ENCODE data around the gene SCN3A. TPM values are rescaled to one million over a fixed set of nuclear protein-coding genes. Genes with fewer than 3 reads are reported as not detected.

Gene SCN3A
- polyA plus RNA-seq, 2 of the 4 experiments (the other 2 are of a cell fraction) = 0.05 to 0.12 TPM

- ChIA-PET POLR2A (no interaction called here), CTCF (no interaction called here)
- no peak overlapping the region for H3K27ac ChIP-seq
- 29% methylated on average over 2 of the region's 2 CpGs for WGBS (ENCODE audit: missing lambda C conversion rate)
- ATAC-seq = no peak
- H3K4me1 ChIP-seq = no peaks in the 10 kb centered on the region
- no peak overlapping the region for H3K4me2 ChIP-seq
- FAIRE-seq = no peak
- H3K9me3 ChIP-seq = no peaks in the 10 kb centered on the region
- no peak overlapping the region for H3K4me3 ChIP-seq
- no peak for DNase-seq (ENCODE audit: low read depth in 1 of 2, low spot score in 1 of 2)
- TF ChIP-seq, protein P1, sequence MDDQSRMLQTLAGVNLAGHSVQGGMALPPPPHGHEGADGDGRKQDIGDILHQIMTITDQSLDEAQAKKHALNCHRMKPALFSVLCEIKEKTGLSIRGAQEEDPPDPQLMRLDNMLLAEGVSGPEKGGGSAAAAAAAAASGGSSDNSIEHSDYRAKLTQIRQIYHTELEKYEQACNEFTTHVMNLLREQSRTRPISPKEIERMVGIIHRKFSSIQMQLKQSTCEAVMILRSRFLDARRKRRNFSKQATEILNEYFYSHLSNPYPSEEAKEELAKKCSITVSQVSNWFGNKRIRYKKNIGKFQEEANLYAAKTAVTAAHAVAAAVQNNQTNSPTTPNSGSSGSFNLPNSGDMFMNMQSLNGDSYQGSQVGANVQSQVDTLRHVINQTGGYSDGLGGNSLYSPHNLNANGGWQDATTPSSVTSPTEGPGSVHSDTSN (IDR thresholded peaks at IDR 0.05) = no peak
- TF ChIP-seq, protein P2, sequence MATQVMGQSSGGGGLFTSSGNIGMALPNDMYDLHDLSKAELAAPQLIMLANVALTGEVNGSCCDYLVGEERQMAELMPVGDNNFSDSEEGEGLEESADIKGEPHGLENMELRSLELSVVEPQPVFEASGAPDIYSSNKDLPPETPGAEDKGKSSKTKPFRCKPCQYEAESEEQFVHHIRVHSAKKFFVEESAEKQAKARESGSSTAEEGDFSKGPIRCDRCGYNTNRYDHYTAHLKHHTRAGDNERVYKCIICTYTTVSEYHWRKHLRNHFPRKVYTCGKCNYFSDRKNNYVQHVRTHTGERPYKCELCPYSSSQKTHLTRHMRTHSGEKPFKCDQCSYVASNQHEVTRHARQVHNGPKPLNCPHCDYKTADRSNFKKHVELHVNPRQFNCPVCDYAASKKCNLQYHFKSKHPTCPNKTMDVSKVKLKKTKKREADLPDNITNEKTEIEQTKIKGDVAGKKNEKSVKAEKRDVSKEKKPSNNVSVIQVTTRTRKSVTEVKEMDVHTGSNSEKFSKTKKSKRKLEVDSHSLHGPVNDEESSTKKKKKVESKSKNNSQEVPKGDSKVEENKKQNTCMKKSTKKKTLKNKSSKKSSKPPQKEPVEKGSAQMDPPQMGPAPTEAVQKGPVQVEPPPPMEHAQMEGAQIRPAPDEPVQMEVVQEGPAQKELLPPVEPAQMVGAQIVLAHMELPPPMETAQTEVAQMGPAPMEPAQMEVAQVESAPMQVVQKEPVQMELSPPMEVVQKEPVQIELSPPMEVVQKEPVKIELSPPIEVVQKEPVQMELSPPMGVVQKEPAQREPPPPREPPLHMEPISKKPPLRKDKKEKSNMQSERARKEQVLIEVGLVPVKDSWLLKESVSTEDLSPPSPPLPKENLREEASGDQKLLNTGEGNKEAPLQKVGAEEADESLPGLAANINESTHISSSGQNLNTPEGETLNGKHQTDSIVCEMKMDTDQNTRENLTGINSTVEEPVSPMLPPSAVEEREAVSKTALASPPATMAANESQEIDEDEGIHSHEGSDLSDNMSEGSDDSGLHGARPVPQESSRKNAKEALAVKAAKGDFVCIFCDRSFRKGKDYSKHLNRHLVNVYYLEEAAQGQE (IDR thresholded peaks at IDR 0.05) = no peak
- TF ChIP-seq, protein P3, sequence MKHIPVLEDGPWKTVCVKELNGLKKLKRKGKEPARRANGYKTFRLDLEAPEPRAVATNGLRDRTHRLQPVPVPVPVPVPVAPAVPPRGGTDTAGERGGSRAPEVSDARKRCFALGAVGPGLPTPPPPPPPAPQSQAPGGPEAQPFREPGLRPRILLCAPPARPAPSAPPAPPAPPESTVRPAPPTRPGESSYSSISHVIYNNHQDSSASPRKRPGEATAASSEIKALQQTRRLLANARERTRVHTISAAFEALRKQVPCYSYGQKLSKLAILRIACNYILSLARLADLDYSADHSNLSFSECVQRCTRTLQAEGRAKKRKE (CRISPR knock-in tag; IDR thresholded peaks at IDR 0.05; ENCODE audit: low read depth) = no peak
- TF ChIP-seq HOXB13 (CRISPR knock-in tag; IDR thresholded peaks at IDR 0.05; ENCODE audit: low read depth) = no peak
- no peak for TF ChIP-seq CTCF (IDR thresholded peaks at IDR 0.05)
- TF ChIP-seq ZSCAN20 (CRISPR knock-in tag; IDR thresholded peaks at IDR 0.05) = no peak
- TF ChIP-seq MAZ (IDR thresholded peaks at IDR 0.05; ENCODE audit: borderline replicate concordance, low read depth, low read length) = no peak
- no peak for TF ChIP-seq CEBPB (IDR thresholded peaks at IDR 0.05)
- no peak for TF ChIP-seq HOXB5 (CRISPR knock-in tag; IDR thresholded peaks at IDR 0.05)
- no peak for TF ChIP-seq JUN (IDR thresholded peaks at IDR 0.05)
- TF ChIP-seq FOSL2 (IDR thresholded peaks at IDR 0.05) = no peak
- no peak for TF ChIP-seq FOSL2 (CRISPR knock-in tag; IDR thresholded peaks at IDR 0.05)
- TF ChIP-seq ZFP36 (IDR thresholded peaks at IDR 0.05; ENCODE audit: borderline replicate concordance, partially characterized antibody) = no peak
- TF ChIP-seq POLR2A (IDR thresholded peaks at IDR 0.05; ENCODE audit: low read length) = no peak
- TF ChIP-seq CBX8 (IDR thresholded peaks at IDR 0.05) = no peak
- no peak for TF ChIP-seq FOXS1 (CRISPR knock-in tag; IDR thresholded peaks at IDR 0.05)
Measured at GRCh38 chr2:165240916-165241315, 37.1 kb upstream of the SCN3A start.

- Histone ChIP-seq H3K9me3 (no peaks in the 10 kb centered on the region), H3K27ac (no peak overlapping the region), H3K4me2 (no peak overlapping the region), H3K4me3 (no peak overlapping the region), H3K4me1 (no peaks in the 10 kb centered on the region)
- POLR2A ChIA-PET = no interaction called here
- TF ChIP-seq CEBPB (IDR thresholded peaks at IDR 0.05) = no peak
- TF ChIP-seq, protein P2 (IDR thresholded peaks at IDR 0.05) = no peak
- TF ChIP-seq POLR2AphosphoS2 (conservative IDR thresholded peaks at IDR 0.05; ENCODE audit: low read length) = no peak
- TF ChIP-seq MYC (IDR thresholded peaks at IDR 0.05; ENCODE audit: borderline replicate concordance, low read length) = no peak
- no peak for TF ChIP-seq RNF2 (IDR thresholded peaks at IDR 0.05; ENCODE audit: borderline replicate concordance, low read depth)
- TF ChIP-seq MAFK (IDR thresholded peaks at IDR 0.05; ENCODE audit: partially characterized antibody) = no peak
- TF ChIP-seq MAZ (IDR thresholded peaks at IDR 0.05; ENCODE audit: borderline replicate concordance, low read depth, low read length) = no peak
- no peak for TF ChIP-seq EHMT2 (IDR thresholded peaks at IDR 0.05; ENCODE audit: low read depth)
- CTCF ChIA-PET = interaction anchor here (0.6 to 1.3 kb wide), 8 partner anchors 10 to 631 kb away, joined by 3 to 7 read pairs (median 3); no protein-coding TSS in a partner anchor
- 8% methylated on average over 4 of the region's 4 CpGs for WGBS (ENCODE audit: missing lambda C conversion rate)
- no peak for DNase-seq (ENCODE audit: low read depth in 1 of 2, low spot score in 1 of 2)
- no peak for FAIRE-seq
- ATAC-seq = no peak
Measured at GRCh38 chr2:165239856-165240515, 36.1 kb upstream of the SCN3A start.

All from A549 (cell line).